IPS DF 4.7 (cell line): ENCODE results near the gene AADACL2.
"Not testable (repeated sequence)": the region's sequence is repeated elsewhere in the genome, so short reads cannot be mapped to it uniquely, and the experiment has no call there.

Experiments used
- DNase-seq: peaks from one replicate; pipeline ENCODE4 v3.0.0-alpha.2; 2013; ENCODE audit warnings: low spot score; ENCODE audit errors: extremely low read depth

Gene AADACL2

DNA sequence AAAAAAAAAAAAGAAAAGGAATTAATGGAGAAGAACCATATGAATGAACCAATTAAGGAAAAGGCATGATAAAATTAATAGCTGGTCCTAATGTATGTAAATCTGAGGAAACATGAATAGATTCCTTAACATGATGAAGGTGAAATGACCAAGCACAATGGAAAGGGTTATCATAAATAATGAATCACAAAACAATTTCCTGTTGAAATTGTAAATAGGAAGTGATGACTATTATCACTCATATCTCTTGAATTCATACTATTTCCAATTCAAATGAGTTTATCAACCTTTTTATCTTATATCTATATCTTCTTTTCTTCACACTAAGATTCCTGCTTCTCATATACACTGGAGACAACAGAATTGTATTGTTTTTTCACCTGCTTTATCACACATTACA lies 32.0 kb downstream of the AADACL2 start:
- no peak for DNase-seq

DNA sequence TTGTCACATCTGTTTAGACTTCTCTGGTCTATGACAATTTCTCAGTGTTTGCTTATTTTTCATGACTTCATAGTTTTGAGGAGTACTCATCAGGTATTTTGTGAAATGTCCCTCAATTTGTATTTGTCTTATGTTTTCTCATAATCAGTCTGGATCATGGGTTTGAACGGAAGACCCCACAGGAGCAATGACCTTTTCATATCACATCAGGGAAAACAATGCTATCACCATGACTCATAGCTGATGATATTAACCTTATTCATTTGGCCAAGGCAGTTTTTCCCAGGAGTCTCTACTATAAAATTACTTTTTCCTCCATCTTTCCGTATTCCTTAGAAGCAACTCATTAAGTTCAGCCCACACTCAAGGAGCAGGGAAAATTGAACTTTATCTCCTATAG lies 32.7 kb downstream of the AADACL2 start:
- no peak for DNase-seq

DNA sequence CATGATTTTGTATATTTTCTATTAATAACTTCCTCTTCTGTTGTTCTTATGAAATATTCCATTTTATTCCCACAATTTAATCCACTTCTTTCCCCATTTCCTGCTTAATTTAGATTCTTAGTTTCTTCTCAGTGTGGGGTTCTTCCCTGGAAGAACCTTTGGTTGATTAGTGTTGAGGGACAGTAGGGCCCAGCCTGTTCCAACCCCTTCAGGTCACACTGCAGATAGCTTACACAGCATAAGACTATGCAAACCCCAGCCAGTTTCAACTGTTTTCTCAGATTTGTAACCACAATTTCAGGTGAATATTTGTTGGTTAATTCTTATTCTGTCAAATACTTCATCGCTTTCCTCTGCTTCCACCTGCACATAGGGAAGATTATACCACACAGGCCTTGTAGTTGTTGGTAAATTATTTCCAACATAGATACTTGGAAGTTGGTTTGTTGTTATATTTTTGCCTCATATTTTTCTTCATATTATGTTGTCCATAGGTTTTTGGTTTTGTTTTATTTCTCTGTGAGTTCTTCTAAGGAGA lies 34.7 kb downstream of the AADACL2 start:
- no peak for DNase-seq

DNA sequence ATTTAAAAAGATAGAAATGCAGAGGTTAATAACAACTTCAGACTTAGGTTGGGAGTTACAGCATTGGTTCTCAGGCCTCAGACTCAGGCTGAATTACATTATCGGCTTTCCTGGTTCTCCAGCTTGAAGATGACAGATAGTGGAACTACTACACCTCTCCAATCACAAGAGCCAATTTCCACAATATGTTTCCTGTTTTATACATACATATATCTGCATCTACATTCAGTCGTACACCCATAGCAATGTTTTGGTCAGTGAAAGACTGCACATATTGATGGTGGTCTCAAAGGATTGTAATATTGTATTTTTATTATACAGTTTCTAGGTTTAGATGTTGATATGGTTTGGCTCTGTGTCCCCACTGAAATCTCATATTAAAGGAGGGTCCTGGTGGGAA lies 35.4 kb downstream of the AADACL2 start:
- no peak for DNase-seq

GRCh38 chr3:151770956-151771355 lies 37.2 kb downstream of the AADACL2 start:
- DNase-seq, result no peak

GRCh38 chr3:151772825-151773480 lies 39.2 kb downstream of the AADACL2 start:
- DNase-seq, result no peak

GRCh38 chr3:151774235-151774634 lies 40.5 kb downstream of the AADACL2 start:
- DNase-seq, result no peak

GRCh38 chr3:151774910-151775309 lies 41.2 kb downstream of the AADACL2 start:
- no peak for DNase-seq

- DNase-seq, result no peak
Measured at GRCh38 chr3:151775314-151776258, 41.9 kb downstream of the AADACL2 start.

- DNase-seq, result no peak
Measured at GRCh38 chr3:151776259-151776740, 42.6 kb downstream of the AADACL2 start.

- no peak for DNase-seq
Measured at GRCh38 chr3:151777880-151778279, 44.2 kb downstream of the AADACL2 start.

DNA sequence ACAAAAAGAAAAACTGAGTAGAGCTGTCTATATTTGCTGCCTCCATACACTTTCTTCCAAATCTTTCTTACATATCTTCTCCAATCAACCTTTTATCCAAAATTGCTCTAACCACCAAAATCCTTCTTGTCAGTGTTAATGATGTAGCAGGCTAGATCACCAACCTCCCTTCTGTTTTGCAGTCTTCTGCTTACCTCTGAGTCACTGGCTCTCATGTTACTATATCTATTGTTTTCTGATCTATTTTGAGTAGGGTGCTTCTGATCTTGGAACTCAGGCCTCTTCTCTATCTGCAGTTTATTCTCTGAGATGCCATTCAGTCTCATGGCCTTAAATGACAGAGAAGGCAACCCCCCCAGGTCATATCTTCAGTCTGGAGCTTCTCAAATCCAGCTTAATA lies 53.9 kb downstream of the AADACL2 start:
- no peak for DNase-seq

DNA sequence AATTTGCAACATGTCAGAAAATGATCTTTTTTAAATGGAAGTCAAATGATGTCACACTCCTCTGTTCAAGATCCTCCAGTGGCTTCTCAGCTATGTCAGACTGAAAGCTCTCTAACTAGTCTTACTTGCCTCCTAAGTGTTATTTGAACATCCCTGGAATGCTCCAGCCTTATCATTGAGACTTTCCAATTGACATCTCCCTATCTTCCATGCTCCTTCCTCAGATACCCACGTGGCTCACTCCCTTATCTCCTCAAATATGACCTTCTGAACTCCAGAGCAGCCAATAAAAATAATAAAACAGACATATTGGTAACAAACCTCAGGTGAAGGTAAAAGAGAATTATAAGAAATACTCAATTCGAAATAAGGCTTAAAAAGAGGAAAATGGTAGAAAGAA lies 54.7 kb downstream of the AADACL2 start:
- no peak for DNase-seq

GRCh38 chr3:151789853-151790463 lies 56.2 kb downstream of the AADACL2 start:
- DNase-seq, result no peak

- DNase-seq, result not testable (repeated sequence)
Measured at GRCh38 chr3:151790763-151791162, 57.0 kb downstream of the AADACL2 start.

DNA sequence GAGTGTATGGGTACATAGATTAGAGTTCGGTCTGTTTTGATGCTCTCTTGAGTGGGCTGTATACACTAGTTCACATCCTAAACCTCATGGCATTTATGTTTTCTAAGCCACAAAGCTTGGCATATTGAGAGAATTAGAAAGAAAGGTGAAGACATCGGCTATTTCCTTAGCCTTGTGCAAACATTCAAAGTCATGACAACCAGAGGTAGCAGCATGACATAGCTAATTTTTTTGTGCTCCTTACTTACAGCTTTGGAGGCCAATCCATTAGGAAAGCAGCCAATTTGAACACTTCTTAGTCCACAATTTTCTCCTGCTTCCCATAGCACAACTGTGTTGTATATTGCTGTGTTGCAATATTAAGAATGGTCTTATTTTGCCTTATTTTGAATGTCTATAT lies 58.7 kb downstream of the AADACL2 start:
- no peak for DNase-seq

GRCh38 chr3:151793636-151794035 lies 59.9 kb downstream of the AADACL2 start:
- no peak for DNase-seq

DNA sequence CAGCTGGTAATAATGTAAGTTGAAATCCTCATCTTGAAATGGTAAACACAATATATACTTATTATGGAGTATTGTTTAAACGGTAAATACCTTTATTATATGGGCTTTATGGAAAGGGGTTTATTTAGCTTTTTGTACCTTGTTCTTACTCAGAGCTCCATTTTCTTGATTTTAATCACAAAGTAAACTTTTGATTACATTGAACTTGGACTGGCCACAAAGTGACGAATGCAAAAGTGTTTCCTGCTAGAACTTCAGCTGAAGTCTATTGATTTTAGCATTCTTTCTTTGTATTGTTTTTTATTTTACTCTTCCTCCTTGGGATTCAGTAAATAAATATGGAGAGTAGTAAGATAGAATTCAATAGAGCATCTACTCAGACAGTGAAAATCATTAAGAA lies 60.4 kb downstream of the AADACL2 start:
- no peak for DNase-seq

GRCh38 chr3:151795276-151795675 lies 61.5 kb downstream of the AADACL2 start:
- no peak for DNase-seq

- DNase-seq, result no peak
Measured at GRCh38 chr3:151796105-151796680, 62.5 kb downstream of the AADACL2 start.

- no peak for DNase-seq
Measured at GRCh38 chr3:151798466-151798865, 64.7 kb downstream of the AADACL2 start.
